Astrocyte (in vitro differentiated cells and primary cell): ENCODE results near the gene HOXD10. TPM values are rescaled to one million over a fixed set of nuclear protein-coding genes. Genes with fewer than 3 reads are reported as not detected.
A peak's percentile ranks its signal among the peaks of the same experiment; 100 is the strongest.

ENCODE experiments used
- DNase-seq: peaks from one replicate; pipeline ENCODE4 v3.0.0-alpha.2; 2010; ENCODE audit warnings: low read depth
- FAIRE-seq: peaks from 2 replicates; lab custom pipeline; 2011; peaks lifted over from hg19 to GRCh38; lab: Jason Lieb, UNC
- H2AFZ ChIP-seq: 2 replicates; pipeline ENCODE4 v1.6.0; 2012; ENCODE audit warnings: low read depth, low read length, inconsistent platforms
- H3K27ac ChIP-seq: 2 replicates; pipeline ENCODE4 v1.5.1; 2011; ENCODE audit warnings: low read depth, low read length, inconsistent platforms
- H3K27me3 ChIP-seq: 2 replicates; pipeline ENCODE4 v1.6.0; 2011; ENCODE audit warnings: low read length, inconsistent platforms; ENCODE audit not compliant: insufficient read depth
- H3K36me3 ChIP-seq: 2 replicates; pipeline ENCODE4 v1.5.1; 2011; ENCODE audit warnings: low read length, inconsistent platforms; ENCODE audit not compliant: insufficient read depth
- H3K4me1 ChIP-seq: 2 replicates; pipeline ENCODE4 v1.5.1; 2011; ENCODE audit warnings: low read length, inconsistent platforms; ENCODE audit not compliant: insufficient read depth
- H3K4me2 ChIP-seq: 2 replicates; pipeline ENCODE4 v1.6.0; 2012; ENCODE audit warnings: low read length, inconsistent platforms
- H3K4me3 ChIP-seq: 2 replicates; pipeline ENCODE4 v1.5.1; 2011; ENCODE audit warnings: low read depth, mild to moderate bottlenecking, low read length, inconsistent platforms; ENCODE audit not compliant: insufficient read depth
- H3K79me2 ChIP-seq: 2 replicates; pipeline ENCODE4 v1.6.0; 2012; ENCODE audit warnings: mild to moderate bottlenecking, low read length, inconsistent platforms; ENCODE audit not compliant: insufficient read depth
- H3K9ac ChIP-seq: 2 replicates; pipeline ENCODE4 v1.6.0; 2012; ENCODE audit warnings: mild to moderate bottlenecking, low read length, inconsistent platforms
- H3K9me3 ChIP-seq: 2 replicates; pipeline ENCODE4 v1.5.1; 2012; ENCODE audit warnings: low read depth, mild to moderate bottlenecking, low read length, inconsistent platforms; ENCODE audit not compliant: insufficient read depth
- H4K20me1 ChIP-seq: 2 replicates; pipeline ENCODE4 v1.6.0; 2012; ENCODE audit warnings: low read length, inconsistent platforms; ENCODE audit not compliant: insufficient read depth
- H3K27ac Mint-ChIP-seq: one replicate; pipeline ENCODE4 v1.8.0; 2021; ENCODE audit warnings: mild to moderate bottlenecking, mixed read lengths; ENCODE audit not compliant: unreplicated experiment
- H3K27me3 Mint-ChIP-seq: one replicate; pipeline ENCODE4 v1.8.0; 2021; ENCODE audit warnings: low read depth, mixed read lengths; ENCODE audit not compliant: unreplicated experiment
- H3K36me3 Mint-ChIP-seq: one replicate; pipeline ENCODE4 v1.8.0; 2021; ENCODE audit warnings: low read depth, mixed read lengths; ENCODE audit not compliant: unreplicated experiment
- H3K4me1 Mint-ChIP-seq: one replicate; pipeline ENCODE4 v1.8.0; 2021; ENCODE audit warnings: low read depth, mixed read lengths; ENCODE audit not compliant: unreplicated experiment
- H3K4me3 Mint-ChIP-seq: one replicate; pipeline ENCODE4 v1.8.0; 2021; ENCODE audit warnings: mild to moderate bottlenecking, moderate library complexity, mixed read lengths; ENCODE audit not compliant: unreplicated experiment
- H3K9me3 Mint-ChIP-seq: one replicate; pipeline ENCODE4 v1.8.0; 2021; ENCODE audit warnings: mild to moderate bottlenecking, mixed read lengths; ENCODE audit not compliant: unreplicated experiment
- CTCF ChIP-seq: IDR thresholded peaks from 2 replicates; pipeline ENCODE4 v1.5.1; 2011; ENCODE audit warnings: low read depth, mild to moderate bottlenecking, inconsistent platforms, low read length, moderate library complexity; ENCODE audit not compliant: insufficient read depth
- EZH2 ChIP-seq: IDR thresholded peaks from 2 replicates; pipeline ENCODE4 v1.6.1; 2012; ENCODE audit warnings: mild to moderate bottlenecking, low read length, inconsistent platforms; ENCODE audit not compliant: insufficient read depth
- total RNA-seq: library from RNA; stranded (reverse); gene quantifications from 2 replicates; pipeline ENCODE4 v1.2.1, GENCODE V29; 2021

HOXD10 gene
- total RNA-seq, 1 donor from 2014 or later, result not detected

- no peak for FAIRE-seq
- H3K27ac Mint-ChIP-seq, result no peak overlapping the region
Observed at GRCh38 chr2:176089843-176090395, 26.7 kb upstream of the HOXD10 start.

GRCh38 chr2:176090862-176091261 lies 25.7 kb upstream of the HOXD10 start:
- H3K27ac Mint-ChIP-seq, result peak overlapping the region; percentile 4
- peaks cover 91% of the 10 kb centered on the region for H3K27me3 Mint-ChIP-seq
- Histone ChIP-seq H3K27me3 (peaks cover 94% of the 10 kb centered on the region), H3K9ac (no peak overlapping the region), H2AFZ (no peak overlapping the region), H3K27ac (no peak overlapping the region), H3K9me3 (no peaks in the 10 kb centered on the region), H4K20me1 (peaks cover 5% of the 10 kb centered on the region), H3K4me3 (no peak overlapping the region), H3K4me1 (no peaks in the 10 kb centered on the region), H3K36me3 (no peaks in the 10 kb centered on the region), H3K79me2 (no peaks in the 10 kb centered on the region), H3K4me2 (no peak overlapping the region)
- FAIRE-seq (no peak), DNase-seq (no peak)
- TF ChIP-seq CTCF (no peak), EZH2 (no peak)
- H3K4me1 Mint-ChIP-seq, result no peaks in the 10 kb centered on the region
- H3K9me3 Mint-ChIP-seq, result peaks cover 38% of the 10 kb centered on the region
- peaks cover 5% of the 10 kb centered on the region for H3K36me3 Mint-ChIP-seq
- H3K4me3 Mint-ChIP-seq, result no peak overlapping the region

More at GRCh38 chr2:176089843-176090395, 26.7 kb upstream of the HOXD10 start:
- no peak overlapping the region for H3K4me3 Mint-ChIP-seq
- no peak overlapping the region for H3K9ac ChIP-seq
- no peak for DNase-seq
- H3K9me3 ChIP-seq, result peaks cover 1% of the 10 kb centered on the region
- no peaks in the 10 kb centered on the region for H3K4me1 ChIP-seq
- H3K27ac ChIP-seq, result no peak overlapping the region
- H2AFZ ChIP-seq, result no peak overlapping the region
- H4K20me1 ChIP-seq, result peaks cover 7% of the 10 kb centered on the region
- H3K79me2 ChIP-seq, result no peaks in the 10 kb centered on the region
- H3K4me2 ChIP-seq, result no peak overlapping the region
- H3K27me3 Mint-ChIP-seq, result peaks cover 92% of the 10 kb centered on the region
- H3K36me3 Mint-ChIP-seq, result peaks cover 5% of the 10 kb centered on the region
- TF ChIP-seq CTCF, result no peak
- no peak for TF ChIP-seq EZH2
- H3K4me3 ChIP-seq, result no peak overlapping the region
- no peaks in the 10 kb centered on the region for H3K4me1 Mint-ChIP-seq
- H3K9me3 Mint-ChIP-seq, result peaks cover 38% of the 10 kb centered on the region
- H3K27me3 ChIP-seq, result peaks cover 94% of the 10 kb centered on the region
- no peaks in the 10 kb centered on the region for H3K36me3 ChIP-seq

GRCh38 chr2:176091329-176092258 lies 25.0 kb upstream of the HOXD10 start:
- DNase-seq (no peak), FAIRE-seq (no peak)
- Histone ChIP-seq H3K4me2 (no peak overlapping the region), H2AFZ (no peak overlapping the region), H3K27me3 (peaks cover 94% of the 10 kb centered on the region), H4K20me1 (peaks cover 5% of the 10 kb centered on the region), H3K79me2 (no peaks in the 10 kb centered on the region), H3K4me1 (peaks cover 3% of the 10 kb centered on the region), H3K4me3 (no peak overlapping the region), H3K36me3 (no peaks in the 10 kb centered on the region), H3K27ac (no peak overlapping the region), H3K9me3 (peaks cover 4% of the 10 kb centered on the region), H3K9ac (no peak overlapping the region)
- H3K4me3 Mint-ChIP-seq, result peak overlapping the region; percentile 9
- peaks cover 34% of the 10 kb centered on the region for H3K9me3 Mint-ChIP-seq
- peaks cover 1% of the 10 kb centered on the region for H3K4me1 Mint-ChIP-seq
- peaks cover 5% of the 10 kb centered on the region for H3K36me3 Mint-ChIP-seq
- H3K27me3 Mint-ChIP-seq, result peaks cover 92% of the 10 kb centered on the region
- H3K27ac Mint-ChIP-seq, result peak overlapping the region; percentile 72
- TF ChIP-seq CTCF, result no peak
- peak; percentile 78 for TF ChIP-seq EZH2
